ENCODE measurements around the gene ZNF79. TPM values are rescaled to one million over a fixed set of nuclear protein-coding genes. Genes with fewer than 3 reads are reported as not detected.
A peak's percentile ranks its signal among the peaks of the same experiment; 100 is the strongest.

ZNF79 gene
- total and polyA plus RNA-seq, 9 of the 15 experiments (the other 6 are each of a cell fraction or from before 2014, with no cell fraction given) = 0.62 to 7.0 (median 4.1) TPM

GRCh38 chr9:127463382-127463781 lies 39.2 kb downstream of the ZNF79 start (continued):
- TF ChIP-seq HINFP (tag; conservative IDR thresholded peaks at IDR 0.05; ENCODE audit: low read depth) = no peak

DNA sequence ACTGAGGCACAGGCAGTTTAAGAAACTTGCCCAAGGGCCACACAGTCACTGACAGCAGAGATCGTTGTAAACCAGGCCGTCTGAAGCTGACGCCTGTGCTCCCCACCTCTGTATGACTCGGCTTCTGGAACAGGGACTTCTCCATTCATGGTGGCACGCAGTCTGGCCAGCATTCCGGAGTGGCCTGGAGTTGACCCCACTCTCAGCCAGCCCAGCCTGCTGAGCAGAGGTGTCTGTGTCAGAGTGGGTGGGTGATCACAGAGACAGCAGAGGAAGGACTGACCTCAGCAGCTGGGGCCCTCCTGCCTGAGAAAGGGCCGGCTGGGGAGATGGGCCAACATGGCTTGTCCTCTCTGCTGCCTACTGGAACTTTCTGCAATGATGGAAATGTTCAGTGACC lies 39.7 kb downstream of the ZNF79 start:
- peak overlapping the region in 1 of 2 experiments; percentile 65; a peak in 1 of 4 replicates for H3K9ac ChIP-seq (ENCODE audit: insufficient read depth in 1 of 2, low read depth in 2 of 2, low read length in 2 of 2)
- FAIRE-seq = no peak
- WGBS (ENCODE audit: insufficient coverage, low coverage, missing lambda C conversion rate) = 70% methylated on average over 7 of the region's 7 CpGs
- no peak overlapping the region for H3K27ac ChIP-seq (ENCODE audit: extremely low read depth, low read depth, low read length)
- in situ Hi-C loops (cut with MboI) (no loop called here), intact Hi-C loops (cut with micrococcal nuclease) (no loop called here)
- no peak overlapping the region for H2AFZ ChIP-seq (ENCODE audit: low read depth, low read length)
- no peak overlapping the region for H3K4me3 ChIP-seq
- no peak for TF ChIP-seq TBP (optimal IDR thresholded peaks at IDR 0.05; ENCODE audit: low read depth, low read length)
- TF ChIP-seq, protein P1, sequence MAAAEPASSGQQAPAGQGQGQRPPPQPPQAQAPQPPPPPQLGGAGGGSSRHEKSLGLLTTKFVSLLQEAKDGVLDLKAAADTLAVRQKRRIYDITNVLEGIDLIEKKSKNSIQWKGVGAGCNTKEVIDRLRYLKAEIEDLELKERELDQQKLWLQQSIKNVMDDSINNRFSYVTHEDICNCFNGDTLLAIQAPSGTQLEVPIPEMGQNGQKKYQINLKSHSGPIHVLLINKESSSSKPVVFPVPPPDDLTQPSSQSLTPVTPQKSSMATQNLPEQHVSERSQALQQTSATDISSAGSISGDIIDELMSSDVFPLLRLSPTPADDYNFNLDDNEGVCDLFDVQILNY (CRISPR knock-in tag; IDR thresholded peaks at IDR 0.05) = no peak
- TF ChIP-seq PHB (CRISPR knock-in tag; IDR thresholded peaks at IDR 0.05) = no peak
- TF ChIP-seq KLF10 (CRISPR knock-in tag; IDR thresholded peaks at IDR 0.05) = no peak
- H3K9me1 ChIP-seq (ENCODE audit: control insufficient read depth, insufficient read depth, low read length) = peaks cover 3% of the 10 kb centered on the region
- ATAC-seq = no peak
- no peak for DNase-seq (ENCODE audit: extremely low read depth in 1 of 4, low spot score in 3 of 4)
- H3K79me2 ChIP-seq (ENCODE audit: control insufficient read depth, insufficient read depth, low read length) = no peaks in the 10 kb centered on the region
- H3K4me1 ChIP-seq (replicated peaks in 1 of 2; ENCODE audit: control insufficient read depth in 2 of 2, insufficient read depth in 2 of 2, low read length in 2 of 2) = peaks cover 0 to 11% of the 10 kb centered on the region in 2 experiments; a peak in 2 of 5 replicates
- BruUV-seq (replicated peaks) = no TSS peak
- no peaks in the 10 kb centered on the region for H3K27me3 ChIP-seq (ENCODE audit: control insufficient read depth in 2 of 2, insufficient read depth in 2 of 2, low read length in 2 of 2)
- ChIA-PET CTCF (ENCODE audit: low intra/inter-chr PET ratio) (no interaction called here), POLR2A (interaction anchor here (1.0 to 1.2 kb wide), 2 partner anchors 9 to 13 kb away, joined by 4 to 5 read pairs; partner anchors contain the start of genes LRSAM1 and RPL12)
- H3K36me3 ChIP-seq (ENCODE audit: control insufficient read depth, insufficient read depth, low read length) = peaks cover 33% of the 10 kb centered on the region; the same call in 2 of the 3 replicates
- no peaks in the 10 kb centered on the region for H3K9me3 ChIP-seq (replicated peaks; ENCODE audit: control insufficient read depth, insufficient read depth, low read depth, low read length)
- no peak overlapping the region for H3K4me2 ChIP-seq (ENCODE audit: insufficient read depth, low read length)
- H4K20me1 ChIP-seq (replicated peaks; ENCODE audit: control insufficient read depth, insufficient read depth, low read length) = no peaks in the 10 kb centered on the region
